ENCODE data around the gene RNF183. TPM values are rescaled to one million over a fixed set of nuclear protein-coding genes. Genes with fewer than 3 reads are reported as not detected.
"Not testable (repeated sequence)": the region's sequence is repeated elsewhere in the genome, so short reads cannot be mapped to it uniquely, and the experiment has no call there.

Gene RNF183
- total RNA-seq, 1 experiment from 2014 or later: not detected

GRCh38 chr9:113275157-113276131, 27.7 kb downstream of the RNF183 start, which contains the start of the genes CDC26 and PRPF4:
Gene CDC26 (minus strand): TSS chr9:113275572. CDS start chr9:113272507, 3,065 bp downstream.
Gene PRPF4 (plus strand): TSS chr9:113275658. CDS start chr9:113275744, 86 bp downstream.
- Histone ChIP-seq H3K4me3 (peak within 1 kb of the TSS; percentile 67), H3K4me1 (replicated peaks) (peaks cover 6% of the 10 kb centered on the region), H3K36me3 (peaks cover 73% of the 10 kb centered on the region), H3K9me3 (replicated peaks) (no peaks in the 10 kb centered on the region), H3K27me3 (replicated peaks) (no peaks in the 10 kb centered on the region), H3K27ac (peak within 1 kb of the TSS; percentile 73)
- DNase-seq (ENCODE audit: low read depth in 1 of 2, low spot score in 2 of 2): peak; percentile 96 to 97

- Histone ChIP-seq H3K4me3 (peak overlapping the region; percentile 67), H3K36me3 (peaks cover 71% of the 10 kb centered on the region), H3K27ac (peak overlapping the region; percentile 73), H3K9me3 (replicated peaks) (no peaks in the 10 kb centered on the region), H3K27me3 (replicated peaks) (no peaks in the 10 kb centered on the region), H3K4me1 (replicated peaks) (peaks cover 6% of the 10 kb centered on the region)
- DNase-seq (ENCODE audit: low read depth in 1 of 2, low spot score in 2 of 2): peak in 1 of 2 experiments; percentile 57
These were observed 28.6 kb downstream of the RNF183 start for GRCh38 chr9:113274474-113275156.

- Histone ChIP-seq H3K27ac (no peak overlapping the region), H3K9me3 (replicated peaks) (no peaks in the 10 kb centered on the region), H3K36me3 (peaks cover 53% of the 10 kb centered on the region), H3K27me3 (replicated peaks) (no peaks in the 10 kb centered on the region), H3K4me1 (replicated peaks) (no peaks in the 10 kb centered on the region; the same call in 1 of the 2 replicates), H3K4me3 (no peak overlapping the region)
- no peak for DNase-seq (ENCODE audit: low read depth in 1 of 2, low spot score in 2 of 2)
These were observed 33.3 kb downstream of the RNF183 start for GRCh38 chr9:113269871-113270270.

- no peak for DNase-seq (ENCODE audit: low read depth in 1 of 2, low spot score in 2 of 2)
- H3K36me3 ChIP-seq: peaks cover 53% of the 10 kb centered on the region
- H3K27ac ChIP-seq: no peak overlapping the region
- H3K4me3 ChIP-seq: no peak overlapping the region
- no peaks in the 10 kb centered on the region for H3K9me3 ChIP-seq (replicated peaks)
- H3K4me1 ChIP-seq (replicated peaks): no peaks in the 10 kb centered on the region
- H3K27me3 ChIP-seq (replicated peaks): no peaks in the 10 kb centered on the region
These were observed 33.8 kb downstream of the RNF183 start for GRCh38 chr9:113269355-113269754.

GRCh38 chr9:113267911-113268566, 35.1 kb downstream of the RNF183 start:
- Histone ChIP-seq H3K9me3 (replicated peaks) (no peaks in the 10 kb centered on the region), H3K36me3 (peaks cover 49% of the 10 kb centered on the region), H3K4me1 (replicated peaks) (no peaks in the 10 kb centered on the region), H3K4me3 (no peak overlapping the region), H3K27me3 (replicated peaks) (no peaks in the 10 kb centered on the region), H3K27ac (no peak overlapping the region)
- no peak for DNase-seq (ENCODE audit: low read depth in 1 of 2, low spot score in 2 of 2)

GRCh38 chr9:113266174-113266573, 37.0 kb downstream of the RNF183 start:
- Histone ChIP-seq H3K4me1 (replicated peaks) (no peaks in the 10 kb centered on the region), H3K9me3 (replicated peaks) (no peaks in the 10 kb centered on the region), H3K36me3 (peaks cover 34% of the 10 kb centered on the region), H3K27me3 (replicated peaks) (no peaks in the 10 kb centered on the region), H3K4me3 (no peak overlapping the region), H3K27ac (no peak overlapping the region)
- no peak for DNase-seq (ENCODE audit: low read depth in 1 of 2, low spot score in 2 of 2)

- no peaks in the 10 kb centered on the region for H3K9me3 ChIP-seq (replicated peaks)
- H3K36me3 ChIP-seq: peaks cover 22% of the 10 kb centered on the region
- no peak for DNase-seq (ENCODE audit: low read depth in 1 of 2, low spot score in 2 of 2)
- no peaks in the 10 kb centered on the region for H3K4me1 ChIP-seq (replicated peaks)
- no peaks in the 10 kb centered on the region for H3K27me3 ChIP-seq (replicated peaks)
- H3K27ac ChIP-seq: no peak overlapping the region
- no peak overlapping the region for H3K4me3 ChIP-seq
These were observed 41.1 kb downstream of the RNF183 start for GRCh38 chr9:113261917-113262671.

- no peak overlapping the region for H3K27ac ChIP-seq
- H3K9me3 ChIP-seq (replicated peaks): no peaks in the 10 kb centered on the region
- DNase-seq (ENCODE audit: low read depth in 1 of 2, low spot score in 2 of 2): no peak
- H3K4me3 ChIP-seq: no peak overlapping the region
- no peaks in the 10 kb centered on the region for H3K27me3 ChIP-seq (replicated peaks)
- peaks cover 24% of the 10 kb centered on the region for H3K36me3 ChIP-seq
- no peaks in the 10 kb centered on the region for H3K4me1 ChIP-seq (replicated peaks)
These were observed 44.9 kb downstream of the RNF183 start for GRCh38 chr9:113258282-113258681.

- no peak overlapping the region for H3K4me3 ChIP-seq
- H3K27me3 ChIP-seq (replicated peaks): no peaks in the 10 kb centered on the region
- H3K27ac ChIP-seq: no peak overlapping the region
- no peaks in the 10 kb centered on the region for H3K4me1 ChIP-seq (replicated peaks)
- DNase-seq (ENCODE audit: low read depth in 1 of 2, low spot score in 2 of 2): no peak
- H3K36me3 ChIP-seq: peaks cover 24% of the 10 kb centered on the region
- no peaks in the 10 kb centered on the region for H3K9me3 ChIP-seq (replicated peaks)
These were observed 45.3 kb downstream of the RNF183 start for GRCh38 chr9:113257863-113258262.

- Histone ChIP-seq H3K27ac (no peak overlapping the region), H3K9me3 (replicated peaks) (no peaks in the 10 kb centered on the region), H3K4me3 (no peak overlapping the region), H3K36me3 (peaks cover 20% of the 10 kb centered on the region), H3K4me1 (replicated peaks) (no peaks in the 10 kb centered on the region), H3K27me3 (replicated peaks) (no peaks in the 10 kb centered on the region)
- DNase-seq (ENCODE audit: low read depth in 1 of 2, low spot score in 2 of 2): no peak
These were observed 47.7 kb downstream of the RNF183 start for GRCh38 chr9:113255438-113255837.

GRCh38 chr9:113254991-113255390, 48.2 kb downstream of the RNF183 start:
- Histone ChIP-seq H3K27ac (no peak overlapping the region), H3K4me3 (no peak overlapping the region), H3K36me3 (peaks cover 18% of the 10 kb centered on the region), H3K9me3 (replicated peaks) (no peaks in the 10 kb centered on the region), H3K27me3 (replicated peaks) (no peaks in the 10 kb centered on the region), H3K4me1 (replicated peaks) (no peaks in the 10 kb centered on the region)
- no peak for DNase-seq (ENCODE audit: low read depth in 1 of 2, low spot score in 2 of 2)

- H3K9me3 ChIP-seq (replicated peaks): no peaks in the 10 kb centered on the region
- H3K27me3 ChIP-seq (replicated peaks): no peaks in the 10 kb centered on the region
- H3K4me3 ChIP-seq: no peak overlapping the region
- no peak for DNase-seq (ENCODE audit: low read depth in 1 of 2, low spot score in 2 of 2)
- no peaks in the 10 kb centered on the region for H3K36me3 ChIP-seq
- no peaks in the 10 kb centered on the region for H3K4me1 ChIP-seq (replicated peaks)
- no peak overlapping the region for H3K27ac ChIP-seq
These were observed 52.4 kb downstream of the RNF183 start for GRCh38 chr9:113250807-113251206.

- H3K27ac ChIP-seq; H3K4me1 ChIP-seq (replicated peaks); DNase-seq (ENCODE audit: low read depth in 1 of 2, low spot score in 2 of 2); H3K36me3 ChIP-seq; H3K4me3 ChIP-seq; H3K27me3 ChIP-seq (replicated peaks); H3K9me3 ChIP-seq (replicated peaks): not testable (repeated sequence)
These were observed 53.5 kb downstream of the RNF183 start for GRCh38 chr9:113249661-113250060.

Measured in SJSA1 (cell line).